ENCODE results near the gene ARHGAP12.

The ARHGAP12 gene

DNA sequence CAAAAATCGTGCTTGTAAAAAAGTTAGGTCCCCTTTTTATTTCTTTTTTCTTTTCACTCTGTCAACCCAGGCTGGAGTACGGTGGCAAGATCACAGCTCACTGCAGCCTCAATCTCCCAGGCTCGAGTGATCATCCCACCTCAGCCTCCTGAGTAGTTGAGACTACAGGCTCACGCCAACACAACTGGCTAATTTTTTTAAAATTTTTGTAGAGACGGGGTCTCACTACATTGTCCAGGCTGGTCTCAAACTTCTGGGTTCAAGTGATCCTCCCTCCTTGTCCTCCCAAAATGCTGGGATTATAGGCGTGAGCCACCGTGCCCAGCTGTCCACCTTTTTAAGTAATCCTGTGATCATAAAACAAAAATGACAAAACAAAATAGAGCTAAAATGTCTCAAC, 19.4 kb upstream of the ARHGAP12 start:
- no peak for DNase-seq

- DNase-seq: no peak
Observed at GRCh38 chr10:31947144-31947926, 18.7 kb upstream of the ARHGAP12 start.

- no peak for DNase-seq
Observed at GRCh38 chr10:31945392-31945791, 16.8 kb upstream of the ARHGAP12 start.

DNA sequence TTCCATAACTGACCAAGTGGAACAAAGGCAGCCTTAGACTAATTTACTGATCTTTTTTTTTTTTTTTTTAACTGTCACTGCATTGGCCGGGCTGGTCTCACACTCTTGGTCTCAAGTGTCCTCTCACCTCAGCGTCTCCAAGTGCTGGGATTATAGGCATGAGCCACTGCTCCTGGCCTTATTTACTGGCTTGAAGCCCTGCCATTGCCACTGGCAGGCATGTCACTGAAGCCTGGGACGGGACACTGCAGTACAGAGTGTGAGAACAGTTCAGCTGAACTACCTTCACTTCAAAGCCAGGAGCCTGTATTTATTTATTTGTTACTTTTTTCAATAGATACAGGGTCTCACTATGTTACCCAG, 15.4 kb upstream of the ARHGAP12 start:
- no peak for DNase-seq

- no peak for DNase-seq
Observed at GRCh38 chr10:31942892-31943291, 14.3 kb upstream of the ARHGAP12 start.

- DNase-seq: no peak
Observed at GRCh38 chr10:31942435-31942834, 13.8 kb upstream of the ARHGAP12 start.

DNA sequence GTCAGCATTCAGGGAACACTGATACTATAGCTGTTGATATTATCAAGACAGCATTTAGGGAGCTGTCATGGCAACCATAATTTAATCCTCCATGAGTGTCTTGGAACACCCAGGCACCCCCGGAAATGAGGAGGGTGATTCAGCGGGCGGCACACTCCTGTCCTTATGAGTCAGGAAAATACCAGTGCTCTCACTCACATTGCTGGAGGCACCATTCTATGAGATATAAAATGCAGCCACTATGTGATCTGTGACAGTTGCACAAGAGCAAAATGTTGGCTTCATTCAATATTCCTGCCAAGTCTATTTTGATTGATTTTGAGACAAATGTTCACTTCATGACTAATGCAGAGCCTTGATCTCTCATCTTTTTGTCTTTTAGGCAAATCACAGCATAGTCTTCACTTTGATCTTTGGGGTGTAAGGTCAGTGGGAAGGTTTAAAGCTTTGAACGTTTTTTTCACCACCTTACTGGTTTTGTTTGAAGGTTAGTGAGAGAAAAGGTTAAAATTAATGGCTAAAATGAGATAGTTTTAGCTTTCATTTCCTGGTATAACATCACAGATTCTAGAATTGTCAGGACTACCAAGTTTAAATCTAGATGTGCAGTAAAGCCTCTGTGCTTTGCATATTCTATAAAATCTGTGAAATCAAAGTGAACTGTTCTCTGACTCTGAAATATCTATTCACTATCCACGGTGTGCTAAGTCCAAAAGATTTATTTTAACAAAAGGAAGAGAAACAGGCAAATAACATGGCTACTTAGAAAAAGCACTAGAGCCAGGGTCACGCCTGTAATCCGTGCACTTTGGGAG, 12.4 kb upstream of the ARHGAP12 start:
- no peak for DNase-seq

DNA sequence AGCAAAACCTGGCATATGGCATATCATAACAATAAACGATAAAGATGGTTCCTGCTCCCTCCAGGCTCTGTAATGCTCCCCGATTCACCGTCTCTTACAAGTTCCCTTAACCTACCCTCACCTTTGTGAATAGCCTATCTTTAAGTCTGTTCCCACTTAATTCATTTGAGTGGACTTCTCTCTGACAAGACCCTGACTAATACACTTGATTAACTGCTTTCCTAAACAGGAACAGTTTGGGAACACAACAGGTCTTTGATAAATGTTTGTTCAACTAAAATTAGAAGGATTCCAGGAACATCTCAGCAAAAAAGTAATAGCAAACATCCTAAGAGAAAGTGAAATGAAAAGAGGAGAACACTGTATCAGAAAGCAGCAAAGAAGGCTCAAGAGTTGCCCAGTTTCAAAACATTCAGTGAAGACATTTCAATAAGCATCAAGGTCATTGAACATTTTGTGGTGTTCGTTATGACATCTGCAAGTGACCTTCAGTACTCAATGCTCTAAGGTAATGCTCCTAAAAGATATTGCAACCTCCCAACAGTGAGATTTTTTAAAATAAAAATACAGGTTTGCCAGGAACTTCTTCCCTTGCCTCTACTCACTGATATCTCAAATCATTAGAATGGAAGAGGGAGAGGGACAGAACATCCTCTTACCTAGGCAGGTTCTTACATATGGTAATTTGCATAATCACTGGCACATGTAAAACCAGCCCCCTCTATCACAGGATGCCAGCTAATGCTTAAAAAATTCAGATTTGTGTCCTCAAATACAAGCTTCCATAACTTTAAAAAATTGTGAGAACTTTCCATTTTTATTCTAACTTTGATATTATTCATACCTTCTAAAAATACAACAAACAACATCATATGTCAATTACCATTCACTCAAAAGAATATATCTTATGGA, 11.4 kb upstream of the ARHGAP12 start:
- DNase-seq: no peak

GRCh38 chr10:31937371-31937770, 8.7 kb upstream of the ARHGAP12 start:
- no peak for DNase-seq

DNA sequence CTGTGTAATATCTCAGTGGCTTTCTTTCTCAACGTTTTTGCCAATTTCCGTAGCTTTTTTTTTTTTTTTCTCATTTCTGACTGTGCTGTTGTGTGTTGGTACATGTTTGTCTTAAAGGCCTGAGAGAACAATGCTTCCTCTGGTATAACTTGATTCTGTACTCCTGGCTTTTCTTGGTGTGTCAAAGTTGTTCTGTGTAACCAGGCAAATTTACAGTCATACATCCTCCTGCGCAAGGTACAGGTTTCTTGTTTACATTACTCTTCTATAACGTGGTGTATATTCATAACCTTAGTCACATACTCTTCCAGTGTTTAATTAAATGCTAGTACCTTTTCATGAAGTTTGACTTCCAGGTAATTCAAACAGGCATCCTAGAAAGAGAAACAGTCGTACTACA, 8.3 kb upstream of the ARHGAP12 start:
- no peak for DNase-seq

GRCh38 chr10:31936086-31936485, 7.5 kb upstream of the ARHGAP12 start:
- no peak for DNase-seq

GRCh38 chr10:31935678-31936077, 7.0 kb upstream of the ARHGAP12 start:
- DNase-seq: no peak

- no peak for DNase-seq
Observed at GRCh38 chr10:31932838-31933237, 4.2 kb upstream of the ARHGAP12 start.

DNA sequence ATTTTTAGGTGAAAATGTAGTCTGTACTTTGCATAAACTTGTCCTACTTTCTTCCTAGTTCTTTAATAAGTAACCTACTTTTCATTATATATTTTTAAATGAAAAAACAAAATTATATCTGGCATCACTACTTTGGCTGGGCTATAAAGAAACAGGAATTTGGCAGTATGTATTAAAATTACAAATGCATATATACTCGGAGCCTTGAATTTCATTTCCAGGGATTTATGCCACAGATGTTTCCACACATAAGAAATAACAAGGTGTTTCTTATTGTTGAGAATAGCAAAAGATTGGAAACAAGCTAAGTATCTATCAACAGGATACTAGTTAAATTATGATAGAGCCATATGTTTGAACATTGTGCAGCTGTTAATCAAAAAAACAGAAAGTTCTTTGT, 2.2 kb upstream of the ARHGAP12 start:
- DNase-seq: no peak

DNA sequence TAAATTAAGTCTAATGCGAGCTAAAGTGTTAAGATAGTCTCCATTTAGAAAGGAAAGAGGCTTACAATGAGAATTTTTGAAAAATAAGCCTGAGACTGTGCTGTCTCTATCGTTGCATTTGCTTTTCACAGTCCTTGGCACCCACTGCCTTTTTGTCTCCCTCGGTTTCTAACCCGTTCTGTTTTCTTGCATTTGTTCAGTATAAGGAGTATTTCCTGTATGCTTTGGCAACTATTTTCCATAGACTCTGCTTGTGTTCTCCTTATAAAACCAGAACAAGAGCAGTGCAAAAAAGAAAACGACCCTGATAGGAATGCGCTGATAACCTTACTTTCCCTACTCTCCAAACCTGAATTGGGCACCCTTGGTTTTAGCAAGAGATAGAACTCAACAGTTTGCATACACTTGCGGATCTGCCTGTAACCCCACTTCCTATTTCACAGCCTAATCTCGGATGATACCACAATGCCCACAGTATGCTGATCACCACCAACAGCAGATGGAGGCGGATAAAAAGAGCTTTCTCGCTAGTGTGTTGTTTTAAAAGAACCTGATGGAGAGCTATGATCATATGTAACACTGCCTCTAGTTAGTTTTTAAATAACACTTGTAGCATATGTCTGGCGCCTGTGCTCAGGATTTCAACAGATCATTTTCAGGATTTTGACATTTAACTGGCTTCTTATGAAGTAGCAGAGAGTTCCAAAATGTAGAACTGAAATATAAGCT, 1.6 kb upstream of the ARHGAP12 start:
- DNase-seq: no peak

GRCh38 chr10:31929261-31930022, 811 bp upstream of the ARHGAP12 start:
- DNase-seq: no peak

DNA sequence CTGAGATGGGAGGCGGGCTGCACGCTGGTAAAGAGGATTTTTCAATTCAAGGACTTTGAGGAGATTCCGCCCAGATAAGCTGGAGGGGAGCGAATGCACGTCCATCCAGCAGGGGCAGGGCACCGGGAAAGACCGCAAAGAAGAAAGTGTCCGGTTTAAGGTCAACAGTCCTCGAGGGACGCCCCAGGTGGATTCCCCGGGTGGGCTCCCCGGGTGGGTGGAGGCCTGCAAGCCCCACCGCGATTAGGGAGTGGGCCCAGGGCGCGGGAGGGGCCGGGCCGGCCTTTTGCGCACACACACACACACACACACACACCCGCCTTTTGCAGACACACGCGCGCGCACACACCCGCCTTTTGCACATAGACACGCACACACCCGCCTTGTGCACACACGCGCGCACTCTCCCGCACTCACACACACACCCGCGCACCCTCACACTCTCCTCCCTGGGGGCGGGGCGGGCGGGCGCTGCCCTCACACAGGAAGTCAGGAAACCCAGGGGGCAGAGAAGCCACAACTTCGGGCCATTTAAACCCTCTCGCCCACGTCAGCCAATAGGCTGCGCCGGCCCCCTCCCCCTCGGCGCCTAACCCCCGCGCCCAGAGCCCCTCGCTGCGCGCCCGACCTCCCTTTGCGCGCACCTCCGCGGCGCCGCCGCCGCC, 615 bp downstream of the ARHGAP12 start:
- DNase-seq: no peak

DNA sequence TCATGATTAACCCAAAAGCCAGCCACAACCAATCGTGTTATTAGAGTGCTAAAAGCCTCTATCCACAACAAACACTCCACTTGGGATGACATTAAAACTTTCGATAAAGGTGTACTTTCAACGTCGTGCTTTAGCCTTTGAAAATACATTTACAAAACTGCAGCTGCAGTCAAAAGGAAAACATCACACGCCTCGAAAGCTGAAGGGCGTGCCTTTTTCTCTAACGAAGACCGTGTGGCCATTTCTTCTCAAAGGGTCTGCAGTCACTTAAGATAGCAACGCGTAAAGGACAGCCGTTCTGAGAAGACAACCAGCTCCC, 1.1 kb downstream of the ARHGAP12 start:
- no peak for DNase-seq

DNA sequence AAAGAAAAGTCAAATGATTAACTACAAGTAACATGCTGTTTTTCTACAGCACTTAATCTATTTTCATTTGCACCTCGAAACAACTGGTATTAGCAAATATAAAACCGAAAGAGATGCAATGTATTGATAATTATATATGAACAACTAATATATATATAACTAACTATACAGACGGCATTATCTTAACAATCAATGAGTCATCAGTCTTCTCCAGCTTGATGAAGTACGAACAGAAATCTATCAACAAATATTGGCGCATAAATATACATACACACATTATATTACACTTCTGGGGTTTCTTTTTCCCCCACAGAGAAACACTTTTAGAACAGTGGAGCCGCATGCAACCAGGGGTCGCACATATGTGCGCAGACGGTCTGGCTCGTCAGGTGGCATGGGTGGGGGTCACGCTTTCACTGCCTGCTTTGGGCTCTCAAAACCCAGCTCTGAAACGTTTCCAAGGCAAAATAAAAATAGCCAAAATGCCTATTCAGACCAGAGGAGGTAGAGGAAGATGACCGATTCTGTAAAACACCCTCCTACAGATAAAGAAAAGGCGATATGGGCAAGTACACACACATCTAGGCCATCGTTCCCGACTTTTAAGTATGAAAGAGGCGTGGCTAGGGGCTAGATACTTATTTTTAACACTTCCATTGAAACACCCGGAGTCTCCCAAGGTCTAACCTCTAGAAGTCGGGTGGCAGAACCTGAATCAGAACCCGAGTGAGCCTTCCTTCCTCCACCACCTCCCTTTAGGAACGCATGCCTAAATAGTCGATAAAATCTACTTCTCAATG, 1.7 kb downstream of the ARHGAP12 start:
- DNase-seq: no peak

DNA sequence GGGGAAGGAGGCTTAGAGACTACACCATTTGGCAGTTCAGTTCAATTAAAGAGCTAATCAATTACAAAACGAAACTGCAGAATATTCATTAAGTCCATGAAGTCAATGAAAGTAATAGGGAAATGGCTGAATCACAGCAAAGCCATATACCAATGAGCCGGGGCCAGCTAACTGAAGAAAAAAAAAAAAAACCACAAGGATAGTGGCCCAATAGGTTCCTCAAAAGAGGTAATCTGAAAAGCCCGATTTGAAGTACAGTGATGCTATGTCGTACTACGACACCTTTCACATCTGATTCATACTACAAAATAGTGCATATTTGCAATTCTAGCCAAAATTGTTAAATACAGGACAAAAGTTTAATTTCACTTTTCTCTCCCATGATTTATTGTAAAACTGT, 2.5 kb downstream of the ARHGAP12 start:
- no peak for DNase-seq

- DNase-seq: no peak
Observed at GRCh38 chr10:31924833-31925232, 3.8 kb downstream of the ARHGAP12 start.
